Measurements from ENCODE around the gene ITPRIP.

GRCh38 chr10:104328896-104329710 is 9.2 kb downstream of the ITPRIP start:
- TF ChIP-seq RAD21 (IDR thresholded peaks at IDR 0.05; ENCODE audit: low read depth) (no peak), FOXM1 (IDR thresholded peaks at IDR 0.05; ENCODE audit: borderline replicate concordance, low read depth) (no peak), TEAD4 (IDR thresholded peaks at IDR 0.05) (no peak), MAX (IDR thresholded peaks at IDR 0.05) (0 out of 2 replicates have a peak, but pooled peaks have one; percentile 21), USF1 (IDR thresholded peaks at IDR 0.05) (no peak), EP300 (IDR thresholded peaks at IDR 0.05; ENCODE audit: borderline replicate concordance) (no peak), EGR1 (IDR thresholded peaks at IDR 0.05) (no peak), REST (IDR thresholded peaks at IDR 0.05; ENCODE audit: low read depth) (no peak), TAF1 (IDR thresholded peaks at IDR 0.05; ENCODE audit: low read depth) (no peak), NFIC (IDR thresholded peaks at IDR 0.05) (no peak)

Data from Ishikawa (cell line).